GM11168 (cell line): ENCODE measurements around the gene NUBPL.
"Not testable (repeated sequence)": the region's sequence is repeated elsewhere in the genome, so short reads cannot be mapped to it uniquely, and the experiment has no call there.

Experiments used
- in situ Hi-C: fragments of 300-500 bp; cut with MboI; formaldehyde crosslinking; loops from one replicate; pipeline ENCODE4 v1.12.0; 2022; ENCODE audit warnings: low sequenced_read_pairs; ENCODE audit not compliant: unreplicated experiment

NUBPL gene

DNA sequence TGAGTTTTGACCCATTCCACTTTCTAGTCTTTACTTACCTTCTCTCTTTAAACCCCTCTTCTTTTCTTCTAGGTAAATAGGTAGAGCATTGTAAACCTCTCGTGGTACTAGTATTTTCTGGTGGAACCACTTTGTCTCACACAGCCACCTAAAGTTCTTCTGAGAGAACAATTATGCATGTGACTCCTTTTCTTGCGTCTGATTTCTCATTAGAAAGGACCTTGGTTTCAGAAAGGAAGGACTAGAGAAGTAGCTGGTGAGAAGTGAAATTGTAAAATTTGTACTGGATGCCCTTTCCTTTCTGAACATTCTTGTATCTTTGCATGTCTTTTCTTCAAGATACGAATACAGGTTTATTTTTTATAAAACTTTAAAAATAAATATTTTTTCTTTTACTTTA is 99.0 kb downstream of the NUBPL start:
- in situ Hi-C loops = no loop called here

DNA sequence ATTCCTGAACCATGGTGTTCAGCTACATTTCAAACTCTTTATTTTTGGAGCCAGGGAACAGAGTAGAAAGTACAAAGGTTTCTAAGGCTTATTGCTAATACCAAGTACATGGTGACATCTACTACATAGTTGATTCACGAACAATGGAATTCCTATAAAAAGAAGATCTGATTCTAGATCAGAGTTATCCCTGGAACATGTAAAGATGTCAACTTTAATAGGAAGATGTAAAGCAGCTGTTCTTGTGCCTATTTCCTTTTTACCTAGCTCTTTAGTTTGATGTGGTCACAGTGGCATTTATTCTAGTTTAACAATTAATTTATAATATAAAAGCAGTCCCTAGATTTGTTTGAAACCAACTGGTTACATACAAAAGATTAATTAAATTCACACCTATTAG is 99.5 kb downstream of the NUBPL start:
- in situ Hi-C loops = no loop called here

DNA sequence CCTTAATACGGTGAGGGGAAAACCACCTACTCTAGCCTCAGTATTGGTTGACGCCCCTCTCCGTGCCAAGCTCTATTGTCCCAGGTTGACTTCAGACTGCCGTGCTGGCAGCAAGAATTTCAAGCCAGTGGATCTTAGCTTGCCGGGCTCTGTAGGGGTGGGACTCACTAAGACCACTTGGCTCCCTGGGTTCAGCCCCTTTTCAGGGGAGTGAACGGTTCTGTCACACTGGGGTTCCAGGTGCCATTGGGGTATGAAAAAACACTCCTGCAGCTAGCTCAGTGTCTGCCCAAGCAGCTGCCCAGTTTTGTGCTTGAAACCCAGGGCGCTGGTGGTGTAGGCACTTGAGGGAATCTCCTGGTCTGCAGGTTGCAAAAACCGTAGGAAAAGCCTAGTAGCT is 107.1 kb downstream of the NUBPL start:
- in situ Hi-C loops = no loop called here

DNA sequence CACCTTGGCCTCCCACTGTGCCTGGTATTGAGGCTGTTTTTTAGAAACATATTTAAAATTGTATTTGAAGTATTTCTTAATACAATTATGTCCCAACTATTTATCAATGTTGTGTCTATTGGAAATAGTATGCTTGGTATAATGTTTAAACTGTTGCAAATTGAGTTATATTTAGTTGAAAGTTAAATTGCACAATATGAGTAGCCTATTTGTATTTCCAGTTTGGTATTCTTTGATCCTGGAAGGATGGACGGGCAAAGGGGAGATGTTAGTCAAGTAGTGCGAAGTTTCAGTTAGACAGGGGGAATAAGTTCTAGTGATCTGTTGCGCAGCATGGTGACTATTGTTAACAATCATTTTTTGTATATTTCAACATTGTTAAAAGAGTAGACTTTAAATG is 111.5 kb downstream of the NUBPL start:
- in situ Hi-C loops = no loop called here

DNA sequence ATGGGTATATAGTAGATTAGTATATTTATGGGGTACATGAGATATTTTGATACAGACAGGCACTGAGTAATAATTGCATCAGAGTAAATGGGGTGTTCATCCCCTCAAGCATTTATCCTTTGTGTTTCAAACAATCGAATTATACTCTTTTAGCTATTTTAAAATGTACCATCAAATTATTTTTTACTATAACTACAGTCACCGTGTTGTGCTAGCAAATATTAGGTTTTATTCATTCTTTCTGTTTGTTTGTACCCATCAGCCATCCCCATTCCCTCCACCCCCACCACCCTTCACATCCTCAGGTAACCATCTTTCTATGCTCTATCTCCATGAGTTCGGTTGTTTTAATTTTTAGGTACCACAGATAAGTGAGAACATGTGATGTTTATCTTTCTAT is 115.8 kb downstream of the NUBPL start:
- in situ Hi-C loops = no loop called here

DNA sequence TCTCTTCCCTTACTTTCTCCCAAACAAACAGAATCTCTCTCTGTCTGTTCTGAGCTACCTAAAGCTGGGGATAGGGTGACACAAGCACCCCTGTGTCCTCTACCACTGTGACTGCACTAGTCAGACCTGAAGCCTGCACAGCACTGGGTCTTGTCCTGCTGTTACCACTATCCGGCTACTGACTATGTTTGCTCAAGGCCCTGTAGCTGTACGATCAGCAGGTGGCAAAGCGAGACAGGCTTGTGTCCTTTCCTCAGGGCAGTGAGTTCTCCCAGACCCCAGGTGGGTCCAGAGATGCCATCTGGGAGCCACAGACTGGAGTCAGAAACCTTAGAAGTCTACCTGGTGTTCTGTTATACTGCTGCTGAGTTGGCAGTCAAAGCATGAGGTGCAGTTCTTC is 116.4 kb downstream of the NUBPL start:
- in situ Hi-C loops = no loop called here

DNA sequence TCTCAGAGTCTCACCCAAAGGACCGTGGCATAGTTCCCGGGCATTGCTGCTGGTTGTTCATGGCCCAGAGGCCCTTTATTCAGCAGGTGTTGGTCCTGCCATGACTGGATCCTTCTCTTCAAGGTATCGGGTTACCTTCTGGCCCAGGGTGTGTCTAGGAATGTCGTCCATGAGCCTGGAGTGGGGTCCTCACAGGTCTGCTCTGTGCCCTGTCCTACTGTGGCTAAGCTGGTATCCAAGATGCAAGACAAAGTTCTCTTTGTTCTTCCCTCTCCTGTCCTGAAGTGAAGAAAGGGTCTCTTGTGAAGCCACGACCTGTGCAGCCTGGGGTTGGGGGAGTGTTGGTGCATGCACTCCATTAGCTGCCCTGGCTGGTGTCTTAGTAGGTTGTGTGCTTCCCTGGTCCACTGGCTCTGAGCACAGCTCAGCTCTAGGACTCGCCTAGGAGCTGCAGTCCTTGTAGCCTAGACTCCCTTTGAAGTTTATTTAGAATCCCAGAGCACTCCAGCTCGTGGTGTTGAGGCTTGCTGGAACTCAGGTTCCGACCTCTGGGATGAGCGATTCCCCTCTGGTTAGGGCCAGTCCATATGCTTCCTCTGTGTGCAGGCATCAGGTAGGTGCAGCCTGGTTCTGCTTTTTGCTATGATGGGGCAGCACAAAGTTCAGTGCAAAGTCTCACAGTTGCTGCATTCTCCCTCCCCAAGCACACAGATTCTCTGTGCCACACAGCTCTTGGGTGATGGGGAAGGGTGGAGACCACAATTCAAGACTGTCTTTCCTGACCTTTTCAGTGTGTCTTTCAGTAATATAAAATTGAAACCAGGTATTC is 117.4 kb downstream of the NUBPL start:
- in situ Hi-C loops = no loop called here

DNA sequence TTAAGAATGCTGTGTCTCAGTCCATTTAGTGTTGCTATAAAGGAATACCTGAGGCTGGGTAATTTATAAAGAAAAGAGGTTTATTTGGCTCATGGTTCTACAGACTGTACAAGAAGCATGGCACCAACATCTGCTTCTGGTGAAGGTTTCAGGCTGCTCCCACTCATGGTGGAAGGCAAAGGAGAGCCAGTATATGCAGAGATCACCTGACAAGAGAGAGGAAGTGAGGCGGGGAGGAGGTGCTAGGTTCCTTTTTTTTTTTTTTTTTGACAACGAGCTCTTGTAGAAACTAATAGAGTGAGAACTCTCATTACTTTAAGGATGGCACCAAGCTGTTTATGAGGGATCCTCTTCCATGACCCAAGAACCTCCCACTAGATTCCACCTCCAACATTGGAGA is 121.6 kb downstream of the NUBPL start:
- in situ Hi-C loops = no loop called here

DNA sequence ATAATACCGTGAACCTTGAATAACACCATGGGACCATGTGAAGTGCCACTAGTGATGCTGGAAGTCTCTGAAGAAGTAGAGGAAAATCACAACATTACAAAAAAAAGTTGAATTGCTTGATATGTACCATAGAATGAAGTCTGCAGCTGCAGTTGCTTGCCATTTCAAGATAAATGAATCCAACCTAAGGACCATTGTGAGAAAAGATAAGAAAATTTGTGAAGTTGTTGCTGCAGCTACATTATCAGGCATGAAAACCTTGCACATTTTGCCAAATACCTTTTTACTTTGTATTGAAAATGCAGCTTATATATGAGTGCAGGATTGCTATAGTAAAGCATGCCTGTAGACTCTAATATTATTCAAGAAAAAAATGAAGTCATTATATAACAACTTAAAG is 126.5 kb downstream of the NUBPL start:
- in situ Hi-C loops = no loop called here

DNA sequence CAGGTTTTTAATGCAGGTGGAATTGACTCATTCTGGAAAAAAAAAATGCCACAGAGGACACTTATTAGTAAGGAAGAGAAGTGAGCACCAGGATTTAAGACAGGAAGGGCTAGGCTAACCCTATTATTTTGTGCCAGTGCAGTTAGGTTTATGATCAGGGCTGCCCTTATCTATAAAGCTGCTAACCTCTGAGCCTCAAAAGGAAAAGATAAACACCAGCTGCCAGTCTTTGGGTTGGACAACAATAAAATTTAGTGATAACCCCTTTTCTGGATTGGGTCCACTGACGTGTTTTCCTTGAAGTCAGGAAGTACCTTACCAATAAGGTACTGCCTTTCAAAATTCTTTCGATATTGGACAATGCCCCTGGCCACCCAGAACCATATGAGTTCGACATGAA is 128.9 kb downstream of the NUBPL start:
- in situ Hi-C loops = no loop called here

DNA sequence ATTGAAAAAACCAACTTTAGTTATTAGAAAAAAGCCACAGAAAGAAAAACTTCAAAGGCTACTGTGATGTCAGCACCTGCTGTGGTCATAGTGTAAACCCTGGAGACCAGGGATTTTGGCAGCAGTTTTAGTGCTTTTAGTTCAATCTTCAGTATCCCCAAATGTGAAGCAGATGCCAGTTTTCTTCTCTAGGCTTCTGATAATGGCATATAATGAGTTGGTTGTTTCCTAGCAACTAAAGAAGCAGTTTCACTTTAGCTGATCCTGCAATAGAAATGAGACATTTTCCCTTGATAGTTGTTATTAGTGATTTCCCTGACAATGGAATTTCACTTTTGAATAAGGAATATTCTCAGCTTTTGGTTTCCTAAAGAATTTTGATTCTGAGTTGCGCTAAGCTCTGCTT is 131.2 kb downstream of the NUBPL start:
- in situ Hi-C loops = no loop called here

DNA sequence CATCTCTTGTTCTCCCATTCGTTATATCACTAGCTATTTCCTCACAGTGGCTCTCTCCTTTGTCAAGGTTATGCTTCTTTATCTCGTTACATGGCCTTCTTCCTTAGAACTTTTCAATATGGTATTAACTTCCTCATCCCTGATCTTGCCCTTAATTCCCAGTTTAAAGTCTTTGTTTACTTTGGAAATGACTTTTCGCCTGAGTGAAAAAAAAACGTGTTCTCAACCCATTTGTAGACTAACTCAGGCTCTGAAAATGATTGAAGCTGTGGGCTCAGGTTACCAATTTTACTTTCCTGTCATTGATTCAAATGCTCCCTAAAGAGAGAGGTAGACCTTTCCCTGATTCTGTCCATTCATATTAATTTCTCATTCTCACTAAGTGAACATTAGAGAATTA is 135.2 kb downstream of the NUBPL start:
- in situ Hi-C loops = no loop called here

DNA sequence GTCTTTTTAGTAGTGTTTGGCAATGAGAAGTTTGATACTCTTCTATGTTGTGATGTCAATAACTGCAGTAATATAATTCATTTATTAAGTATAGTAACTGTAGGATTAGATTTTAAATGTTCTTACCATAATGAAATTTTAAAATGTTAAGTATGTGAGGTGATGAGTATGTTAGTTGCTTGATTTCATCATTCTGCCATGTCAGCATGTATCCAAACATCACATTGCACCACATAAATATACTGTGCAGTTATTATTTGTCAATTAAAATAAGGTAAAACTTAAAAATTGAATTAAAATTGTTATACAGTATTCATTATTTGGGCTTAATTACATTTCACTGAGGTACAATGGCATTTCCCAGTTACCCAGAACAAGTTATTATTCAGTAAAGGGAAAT is 138.6 kb downstream of the NUBPL start:
- in situ Hi-C loops = no loop called here

DNA sequence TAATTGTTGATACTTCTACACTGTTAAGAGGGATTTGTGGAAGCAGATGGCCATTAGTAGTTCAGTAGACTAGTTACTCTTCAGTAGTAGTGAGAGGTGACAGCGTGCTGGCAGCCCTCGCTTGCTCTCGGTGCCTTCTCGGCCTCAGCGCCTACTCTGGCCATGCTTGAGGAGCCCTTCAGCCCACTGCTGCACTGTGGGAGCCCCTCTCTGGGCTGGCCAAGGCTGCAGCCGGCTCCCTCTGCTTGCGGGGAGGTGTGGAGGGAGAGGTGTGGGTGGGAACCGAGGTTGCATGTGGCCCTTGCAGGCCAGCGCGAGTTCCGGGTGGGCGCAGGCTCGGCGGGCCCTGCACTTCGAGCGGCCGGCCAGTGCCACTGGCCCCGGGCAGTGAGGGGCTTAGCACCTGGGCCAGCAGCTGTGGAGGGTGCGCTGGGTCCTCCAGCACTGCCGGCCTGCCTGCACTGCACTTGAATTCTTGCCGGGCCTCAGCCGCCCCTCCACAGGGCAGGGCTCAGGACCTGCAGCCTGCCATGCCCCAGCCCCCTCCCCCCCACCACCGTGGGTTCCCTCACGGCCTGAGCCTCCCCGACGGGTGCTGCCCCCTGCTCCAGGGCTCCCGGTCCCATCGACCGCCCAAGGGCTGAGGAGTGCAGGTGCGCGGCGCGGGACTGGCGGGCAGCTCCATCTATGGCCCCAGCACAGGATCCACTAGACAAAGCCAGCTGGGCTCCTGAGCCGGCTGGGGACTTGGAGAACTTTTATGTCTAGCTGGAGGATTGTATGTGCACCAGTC is 139.3 kb downstream of the NUBPL start:
- in situ Hi-C loops = no loop called here

DNA sequence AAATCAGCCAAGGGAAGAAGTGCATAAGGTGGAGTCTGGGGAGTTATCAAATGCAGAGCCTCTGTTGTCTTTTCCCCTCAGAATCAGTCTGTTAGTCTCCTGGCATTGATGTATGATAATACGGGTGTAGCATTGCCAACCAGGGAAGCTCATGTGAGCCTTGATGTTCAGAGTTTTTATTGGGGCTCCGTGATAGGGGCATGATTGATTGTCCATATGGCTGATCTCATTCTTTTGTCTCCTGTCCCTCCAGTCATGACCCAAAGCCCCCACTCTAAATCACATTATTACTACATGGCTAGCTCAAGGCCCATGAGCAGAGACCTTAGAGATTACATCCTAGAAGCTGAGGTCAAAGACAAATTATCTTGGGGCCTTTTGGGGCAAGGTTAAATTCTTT is 140.9 kb downstream of the NUBPL start:
- in situ Hi-C loops = no loop called here

DNA sequence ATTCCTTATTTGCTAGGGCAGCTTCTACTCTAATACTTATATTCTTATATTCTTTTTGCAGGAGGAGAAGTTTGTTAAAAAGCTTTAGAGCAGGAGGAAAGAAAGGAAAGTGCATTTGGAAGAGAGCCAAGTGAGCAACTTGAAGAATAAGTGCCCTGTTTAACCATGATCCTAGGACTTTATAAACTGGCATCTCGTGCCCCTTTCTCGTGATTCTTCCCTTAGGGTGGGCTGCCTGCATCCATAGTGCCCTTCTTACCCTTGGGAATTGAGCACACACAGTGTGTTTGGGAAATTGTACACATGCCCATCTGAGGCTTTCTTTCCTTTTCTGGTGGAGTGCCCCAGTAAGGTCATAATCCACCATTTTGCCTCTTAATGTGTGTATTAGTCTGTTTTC is 141.9 kb downstream of the NUBPL start:
- in situ Hi-C loops = no loop called here

DNA sequence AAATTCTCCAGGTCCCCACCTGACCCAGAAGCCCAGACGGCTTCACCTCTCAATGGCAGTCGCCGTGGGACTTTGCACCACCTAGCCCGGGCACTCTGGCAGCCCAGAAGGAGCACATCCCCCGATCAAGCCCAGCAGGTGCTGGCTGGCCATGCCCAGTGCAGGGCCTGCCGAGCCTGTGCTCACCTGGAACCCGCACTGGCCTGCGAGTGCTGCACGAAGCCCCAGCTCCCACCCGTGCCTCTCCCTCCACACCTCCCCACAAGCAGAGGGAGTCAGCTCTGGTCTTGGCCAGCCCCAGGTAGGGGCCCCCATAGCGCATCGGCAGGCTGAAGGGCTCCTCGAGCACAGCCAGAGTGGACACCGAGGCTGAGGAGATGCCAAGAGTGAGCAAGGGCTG is 144.5 kb downstream of the NUBPL start:
- in situ Hi-C loops = no loop called here

DNA sequence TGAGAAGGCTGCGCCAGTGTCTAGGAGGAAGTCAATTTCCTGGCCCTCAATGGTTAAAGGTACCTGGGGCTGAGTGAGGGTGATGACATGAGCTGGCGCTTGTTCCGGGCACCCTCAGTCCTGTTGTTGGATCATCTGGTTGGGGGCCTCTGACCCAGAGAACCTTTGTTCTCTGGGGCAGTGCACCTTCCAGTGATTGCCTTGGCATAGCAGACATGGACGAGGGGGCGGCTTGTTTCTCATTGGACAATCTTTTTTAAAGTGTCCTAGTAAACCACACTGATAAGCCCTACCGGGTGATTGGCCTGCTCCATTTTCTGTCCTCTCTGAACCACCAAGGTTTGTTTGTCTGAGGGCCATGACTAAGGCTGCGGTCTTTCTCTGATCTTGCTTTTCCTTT is 147.5 kb downstream of the NUBPL start:
- in situ Hi-C loops = not testable (repeated sequence)

DNA sequence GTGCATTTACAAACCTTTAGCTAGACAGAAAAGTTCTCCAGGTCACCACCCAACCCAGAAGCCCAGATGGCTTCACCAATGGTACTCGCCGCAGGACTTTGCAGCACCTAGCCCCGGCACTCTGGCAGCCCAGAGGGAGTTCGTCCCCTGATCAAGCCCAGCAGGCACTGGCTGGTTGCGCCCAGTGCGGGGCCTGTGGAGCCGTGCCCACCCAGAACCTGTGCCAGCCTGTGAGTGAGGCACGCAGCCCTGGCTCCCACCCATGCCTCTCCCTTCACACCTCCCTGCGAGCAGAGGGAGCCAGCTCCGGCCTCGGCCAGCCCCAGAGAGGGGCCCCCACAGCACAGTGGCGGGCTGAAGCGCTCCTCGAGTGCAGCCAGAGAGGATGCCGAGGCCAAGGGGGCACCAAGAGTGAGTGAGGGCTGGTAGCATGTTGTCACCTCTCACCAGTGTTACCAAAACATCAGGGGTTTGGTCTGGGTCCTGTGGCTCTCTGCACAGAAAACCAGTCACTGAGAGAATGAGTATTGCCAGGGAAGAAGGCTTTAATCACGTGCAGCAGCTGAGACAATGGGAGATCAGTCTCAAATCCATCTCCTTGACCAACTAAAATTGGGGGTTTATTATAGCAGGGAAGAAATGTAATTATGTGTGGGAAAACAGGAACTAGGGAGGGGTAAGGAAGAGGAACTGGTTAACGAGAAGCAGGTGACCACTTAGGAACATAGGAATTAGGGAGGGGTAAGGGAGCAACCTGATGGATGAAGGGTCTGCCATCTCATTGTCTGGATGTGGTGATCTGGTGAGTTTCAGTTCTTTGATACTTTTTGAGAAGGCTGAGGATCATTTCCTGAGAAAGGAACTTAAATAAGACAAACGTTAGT is 151.3 kb downstream of the NUBPL start:
- in situ Hi-C loops = no loop called here

DNA sequence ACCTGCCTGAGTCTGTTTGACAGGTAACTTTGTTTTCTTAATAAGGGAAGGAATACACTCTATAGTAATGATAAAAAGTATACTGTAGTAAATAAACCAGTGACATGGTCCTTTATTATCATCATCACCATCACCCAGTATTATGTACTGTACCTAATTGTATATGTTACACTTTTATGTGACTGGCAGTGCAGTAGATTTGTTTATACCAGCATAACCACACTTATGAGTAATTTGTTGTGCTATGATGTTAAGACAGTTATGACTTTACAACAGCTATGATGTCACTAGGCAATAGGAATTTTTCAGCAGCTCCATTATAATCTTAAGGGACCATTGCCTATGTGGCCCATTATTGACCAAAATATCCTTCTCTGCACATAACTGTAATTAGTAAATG is 155.0 kb downstream of the NUBPL start:
- in situ Hi-C loops = no loop called here
